Measurements from ENCODE around the gene S1PR4.

DNA sequence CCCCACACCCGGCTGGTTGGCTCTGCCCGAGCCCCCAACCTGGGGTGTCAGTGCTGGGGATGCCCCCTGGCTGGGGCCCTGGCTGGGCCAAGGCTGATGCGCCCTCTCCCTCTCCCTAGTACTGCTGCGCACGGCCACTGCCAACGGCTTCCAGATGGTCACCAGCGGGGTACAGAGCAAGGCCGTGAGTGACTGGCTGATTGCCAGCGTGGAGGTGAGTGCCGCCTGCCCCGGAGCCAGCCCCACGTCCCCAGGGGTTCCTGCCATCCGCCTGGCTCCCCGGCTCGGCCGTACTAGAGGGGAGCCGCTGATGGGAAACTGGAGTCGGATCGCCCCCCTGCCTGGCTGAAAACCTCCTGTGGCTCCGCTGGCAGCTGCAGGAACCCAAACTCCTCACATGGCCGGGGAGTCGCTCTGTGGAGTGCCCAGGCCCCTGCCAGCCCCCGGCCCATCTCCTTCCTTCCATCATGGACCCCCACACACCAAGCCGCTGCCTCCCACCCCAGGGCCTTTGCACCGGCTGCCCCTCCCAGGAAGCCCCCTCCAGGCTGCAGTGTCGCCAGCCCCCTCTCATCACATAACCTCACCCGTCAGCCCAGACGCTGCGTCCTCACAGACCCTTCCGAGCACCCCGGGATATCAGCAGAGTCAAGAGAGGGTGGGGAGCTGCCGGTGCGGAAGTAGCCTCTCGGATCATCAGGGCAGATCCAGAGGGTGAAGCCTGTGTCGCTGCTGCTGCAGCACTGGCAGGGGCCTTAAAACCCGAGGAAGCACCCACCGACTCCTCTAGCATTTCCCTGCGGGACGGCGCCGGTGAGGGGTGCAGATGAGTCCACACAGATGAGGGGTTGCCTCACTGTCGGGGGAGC, 17.7 kb downstream of the S1PR4 start:
- TF ChIP-seq, protein P1, sequence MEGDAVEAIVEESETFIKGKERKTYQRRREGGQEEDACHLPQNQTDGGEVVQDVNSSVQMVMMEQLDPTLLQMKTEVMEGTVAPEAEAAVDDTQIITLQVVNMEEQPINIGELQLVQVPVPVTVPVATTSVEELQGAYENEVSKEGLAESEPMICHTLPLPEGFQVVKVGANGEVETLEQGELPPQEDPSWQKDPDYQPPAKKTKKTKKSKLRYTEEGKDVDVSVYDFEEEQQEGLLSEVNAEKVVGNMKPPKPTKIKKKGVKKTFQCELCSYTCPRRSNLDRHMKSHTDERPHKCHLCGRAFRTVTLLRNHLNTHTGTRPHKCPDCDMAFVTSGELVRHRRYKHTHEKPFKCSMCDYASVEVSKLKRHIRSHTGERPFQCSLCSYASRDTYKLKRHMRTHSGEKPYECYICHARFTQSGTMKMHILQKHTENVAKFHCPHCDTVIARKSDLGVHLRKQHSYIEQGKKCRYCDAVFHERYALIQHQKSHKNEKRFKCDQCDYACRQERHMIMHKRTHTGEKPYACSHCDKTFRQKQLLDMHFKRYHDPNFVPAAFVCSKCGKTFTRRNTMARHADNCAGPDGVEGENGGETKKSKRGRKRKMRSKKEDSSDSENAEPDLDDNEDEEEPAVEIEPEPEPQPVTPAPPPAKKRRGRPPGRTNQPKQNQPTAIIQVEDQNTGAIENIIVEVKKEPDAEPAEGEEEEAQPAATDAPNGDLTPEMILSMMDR (IDR thresholded peaks at IDR 0.05; ENCODE audit: poor library complexity): no peak
- TF ChIP-seq EZH2 (IDR thresholded peaks at IDR 0.05; ENCODE audit: borderline replicate concordance) (no peak), EZH2phosphoT487 (IDR thresholded peaks at IDR 0.05; ENCODE audit: low read depth, severe bottlenecking, unreplicated experiment) (no peak)

Data from hepatocyte (in vitro differentiated cells).